ENCODE results near the gene DRAXIN.
A peak's percentile ranks its signal among the peaks of the same experiment; 100 is the strongest.

Gene DRAXIN

DNA sequence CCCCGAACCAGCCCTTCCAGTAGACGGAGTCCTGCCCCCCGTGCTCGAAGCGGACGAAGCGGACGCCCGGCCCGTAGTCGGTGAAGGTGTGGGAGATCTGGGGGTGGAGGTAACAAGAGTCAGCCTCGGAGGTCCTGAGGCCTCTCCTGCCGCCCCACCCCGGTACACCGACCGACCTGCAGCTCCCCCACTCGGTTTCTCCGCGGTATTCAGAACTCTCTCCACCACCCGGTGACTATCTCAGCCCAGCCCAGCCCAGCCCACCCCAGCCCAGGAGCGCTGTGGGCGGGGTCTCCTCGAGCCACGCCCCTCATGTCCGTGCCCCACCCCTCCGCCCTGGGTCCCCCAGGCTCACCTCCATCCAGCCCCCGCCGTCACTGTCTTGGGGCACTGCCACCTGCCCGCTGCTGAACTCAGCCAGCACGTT lies 42.8 kb upstream of the DRAXIN start:
- Histone ChIP-seq H3K4me3 (replicated peaks; ENCODE audit: insufficient read depth, low read length) (no peak overlapping the region), H3K27me3 (ENCODE audit: insufficient read depth, poor library complexity, severe bottlenecking) (no peaks in the 10 kb centered on the region), H3K27ac (replicated peaks) (no peak overlapping the region)
- DNase-seq (ENCODE audit: low read depth in 1 of 2, low spot score in 1 of 2), result no peak
- no peak for TF ChIP-seq SPI1 (IDR thresholded peaks at IDR 0.05; ENCODE audit: borderline replicate concordance, low read depth)
- TF ChIP-seq, protein P1, sequence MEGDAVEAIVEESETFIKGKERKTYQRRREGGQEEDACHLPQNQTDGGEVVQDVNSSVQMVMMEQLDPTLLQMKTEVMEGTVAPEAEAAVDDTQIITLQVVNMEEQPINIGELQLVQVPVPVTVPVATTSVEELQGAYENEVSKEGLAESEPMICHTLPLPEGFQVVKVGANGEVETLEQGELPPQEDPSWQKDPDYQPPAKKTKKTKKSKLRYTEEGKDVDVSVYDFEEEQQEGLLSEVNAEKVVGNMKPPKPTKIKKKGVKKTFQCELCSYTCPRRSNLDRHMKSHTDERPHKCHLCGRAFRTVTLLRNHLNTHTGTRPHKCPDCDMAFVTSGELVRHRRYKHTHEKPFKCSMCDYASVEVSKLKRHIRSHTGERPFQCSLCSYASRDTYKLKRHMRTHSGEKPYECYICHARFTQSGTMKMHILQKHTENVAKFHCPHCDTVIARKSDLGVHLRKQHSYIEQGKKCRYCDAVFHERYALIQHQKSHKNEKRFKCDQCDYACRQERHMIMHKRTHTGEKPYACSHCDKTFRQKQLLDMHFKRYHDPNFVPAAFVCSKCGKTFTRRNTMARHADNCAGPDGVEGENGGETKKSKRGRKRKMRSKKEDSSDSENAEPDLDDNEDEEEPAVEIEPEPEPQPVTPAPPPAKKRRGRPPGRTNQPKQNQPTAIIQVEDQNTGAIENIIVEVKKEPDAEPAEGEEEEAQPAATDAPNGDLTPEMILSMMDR (IDR thresholded peaks at IDR 0.05; ENCODE audit: insufficient read depth, low read length), result no peak
- TF ChIP-seq GABPA (IDR thresholded peaks at IDR 0.05; ENCODE audit: low read depth), result no peak
- TF ChIP-seq REST (IDR thresholded peaks at IDR 0.05; ENCODE audit: insufficient replicate concordance, low read depth), result no peak
- TF ChIP-seq POLR2AphosphoS5 (IDR thresholded peaks at IDR 0.05; ENCODE audit: low read depth), result no peak

- no peak overlapping the region for H3K4me3 ChIP-seq (replicated peaks; ENCODE audit: insufficient read depth, low read length)
- no peak for DNase-seq (ENCODE audit: low read depth in 1 of 2, low spot score in 1 of 2)
- H3K27ac ChIP-seq (replicated peaks), result no peak overlapping the region
- TF ChIP-seq POLR2AphosphoS5 (IDR thresholded peaks at IDR 0.05; ENCODE audit: low read depth), result no peak
- no peak for TF ChIP-seq REST (IDR thresholded peaks at IDR 0.05; ENCODE audit: insufficient replicate concordance, low read depth)
- H3K27me3 ChIP-seq (ENCODE audit: insufficient read depth, poor library complexity, severe bottlenecking), result no peaks in the 10 kb centered on the region
Measured at GRCh38 chr1:11649237-11649623, 42.3 kb upstream of the DRAXIN start.

- Histone ChIP-seq H3K4me3 (replicated peaks; ENCODE audit: insufficient read depth, low read length) (peak overlapping the region; percentile 13; the same call in 1 of the 2 replicates), H3K27me3 (ENCODE audit: insufficient read depth, poor library complexity, severe bottlenecking) (no peaks in the 10 kb centered on the region), H3K27ac (replicated peaks) (no peak overlapping the region)
- DNase-seq (ENCODE audit: low read depth in 1 of 2, low spot score in 1 of 2), result no peak
- TF ChIP-seq POLR2AphosphoS5 (IDR thresholded peaks at IDR 0.05; ENCODE audit: low read depth) (no peak), GABPA (IDR thresholded peaks at IDR 0.05; ENCODE audit: low read depth) (no peak), REST (IDR thresholded peaks at IDR 0.05; ENCODE audit: insufficient replicate concordance, low read depth) (no peak), SPI1 (IDR thresholded peaks at IDR 0.05; ENCODE audit: borderline replicate concordance, low read depth) (no peak)
- TF ChIP-seq, protein P1 (IDR thresholded peaks at IDR 0.05; ENCODE audit: insufficient read depth, low read length), result no peak
Measured at GRCh38 chr1:11649624-11650330, 41.7 kb upstream of the DRAXIN start.
